ENCODE measurements around the gene CNTNAP2.
"Not testable (repeated sequence)": the region's sequence is repeated elsewhere in the genome, so short reads cannot be mapped to it uniquely, and the experiment has no call there.

- TF ChIP-seq ZNF423, ZNF350, ZNF157, ZSCAN18 (tag by site-specific recombination; IDR thresholded peaks at IDR 0.05): not testable (repeated sequence)
These were observed 1621.1 kb downstream of the CNTNAP2 start for GRCh38 chr7:147737559-147738214.
